Subcutaneous adipose tissue (tissue), 4 donors: ENCODE results near the gene GRM3. TPM values are rescaled to one million over a fixed set of nuclear protein-coding genes. Genes with fewer than 3 reads are reported as not detected.

Experiments
- CTCF ChIP-seq: fragments of 450-650 bp; IDR thresholded peaks from one replicate; pipeline ENCODE4 v1.5.1; 2016; ENCODE audit warnings: low read depth, mild to moderate bottlenecking, control low read depth, antibody characterized with exemption, moderate library complexity
- total RNA-seq, 4 donors: library from RNA; depleted of rRNA; stranded (reverse); fragments of >200 nt; gene quantifications; one replicate each; pipeline ENCODE4 v1.1.0, GENCODE V29; 2016

The GRM3 gene
- total RNA-seq, 4 donors from 2014 or later, result not detected

GRCh38 chr7:86818903-86819302 lies 175.2 kb downstream of the GRM3 start:
- TF ChIP-seq CTCF, result no peak

GRCh38 chr7:86823769-86824168 lies 180.1 kb downstream of the GRM3 start:
- TF ChIP-seq CTCF, result no peak

GRCh38 chr7:86825264-86825663 lies 181.6 kb downstream of the GRM3 start:
- TF ChIP-seq CTCF, result no peak

- TF ChIP-seq CTCF, result no peak
Observed at GRCh38 chr7:86826948-86827347, 183.2 kb downstream of the GRM3 start.

- no peak for TF ChIP-seq CTCF
Observed at GRCh38 chr7:86833360-86833759, 189.7 kb downstream of the GRM3 start.

GRCh38 chr7:86837235-86837634 lies 193.5 kb downstream of the GRM3 start:
- TF ChIP-seq CTCF, result no peak

GRCh38 chr7:86844608-86845007 lies 200.9 kb downstream of the GRM3 start:
- no peak for TF ChIP-seq CTCF
